Endothelial cell of umbilical vein (primary cell): ENCODE results near the gene ATG14. TPM values are rescaled to one million over a fixed set of nuclear protein-coding genes. Genes with fewer than 3 reads are reported as not detected.

Experiments used
- BruUV-seq: library from RNA; stranded (reverse); fragments of 400-500 nt; replicated peaks from 2 replicates; lab custom pipeline; 2021; lab: Mats Ljungman, UMichigan
- CTCF ChIA-PET: fragments of 300-600, 350-600 bp; sonication (Branson Sonifier 250); formaldehyde crosslinking; loops from one replicate; lab custom pipeline; 2021; ENCODE audit warnings: antibody characterized with exemption, inconsistent platforms; lab: Charles Lee
- POLR2A ChIA-PET: fragments of 300-600, 350-600 bp; sonication (Branson Sonifier 250); formaldehyde crosslinking; loops from one replicate; lab custom pipeline; 2021; ENCODE audit warnings: antibody characterized with exemption, inconsistent platforms; lab: Charles Lee
- DNase-seq: peaks from one replicate; pipeline ENCODE4 v3.0.0-alpha.2; 2011; ENCODE audit warnings: low read depth, low spot score
- FAIRE-seq: peaks from 2 replicates; lab custom pipeline; 2011; peaks lifted over from hg19 to GRCh38; lab: Jason Lieb, UNC
- H2AFZ ChIP-seq: 2 replicates; pipeline ENCODE4 v1.6.0; 2012; ENCODE audit warnings: low read depth, low read length, control low read depth, inconsistent platforms
- H3K27ac ChIP-seq: 2 replicates; pipeline ENCODE4 v1.5.1; 2011; ENCODE audit warnings: low read depth, mild to moderate bottlenecking, control low read depth, low read length, moderate library complexity; ENCODE audit not compliant: insufficient read depth
- H3K27me3 ChIP-seq, 2 experiments: 2 replicates each; pipeline versions ENCODE4 v1.6.0 to v1.6.1; 2011; ENCODE audit warnings: low read length in 2 of 2, mixed read lengths in 1 of 2; ENCODE audit not compliant: control insufficient read depth in 2 of 2, insufficient read depth in 2 of 2
- H3K36me3 ChIP-seq, 2 experiments: 2 replicates in 1 of 2; 3 replicates in 1 of 2; pipeline ENCODE4 v1.5.1; 2011; ENCODE audit warnings: low read length in 2 of 2, mild to moderate bottlenecking in 1 of 2, moderate library complexity in 1 of 2; ENCODE audit not compliant: control insufficient read depth in 2 of 2, insufficient read depth in 2 of 2; ENCODE audit errors: extremely low read depth in 1 of 2
- H3K4me1 ChIP-seq: 3 replicates; pipeline ENCODE4 v1.5.1; 2011; ENCODE audit warnings: mild to moderate bottlenecking, low read length; ENCODE audit not compliant: control insufficient read depth, insufficient read depth; ENCODE audit errors: extremely low read depth
- H3K4me2 ChIP-seq: 2 replicates; pipeline ENCODE4 v1.6.1; 2011; ENCODE audit warnings: low read length, control low read depth, mixed read lengths; ENCODE audit not compliant: insufficient read depth
- H3K4me3 ChIP-seq, 3 experiments: fragments of 200-600 bp in 1 of 3; sonication (generic), shearing (Covaris generic) in 1 of 3; replicated peaks in 1 of 3; 2 replicates each; pipeline ENCODE4 v1.5.1; 2011 to 2016; ENCODE audit warnings: control low read depth in 3 of 3, low read length in 3 of 3, mild to moderate bottlenecking in 2 of 3, inconsistent platforms in 1 of 3, low read depth in 1 of 3, moderate library complexity in 1 of 3; ENCODE audit not compliant: insufficient read depth in 1 of 3
- H3K79me2 ChIP-seq: 2 replicates; pipeline ENCODE4 v1.6.0; 2012; ENCODE audit warnings: low read length, inconsistent platforms; ENCODE audit not compliant: control insufficient read depth, insufficient read depth
- H3K9ac ChIP-seq: replicated peaks from 2 replicates; pipeline ENCODE3; 2011; ENCODE audit warnings: low read length, control low read depth; ENCODE audit not compliant: insufficient read depth; ENCODE audit errors: extremely low read depth
- H3K9me1 ChIP-seq: replicated peaks from 3 replicates; pipeline ENCODE4 v1.6.0; 2011; ENCODE audit warnings: mild to moderate bottlenecking, low read length; ENCODE audit not compliant: control insufficient read depth, insufficient read depth; ENCODE audit errors: extremely low read depth
- H3K9me3 ChIP-seq: replicated peaks from 2 replicates; pipeline ENCODE4 v1.5.1; 2012; ENCODE audit warnings: low read length, inconsistent platforms; ENCODE audit not compliant: control insufficient read depth, insufficient read depth
- H4K20me1 ChIP-seq: replicated peaks from 2 replicates; pipeline ENCODE3; 2011; ENCODE audit warnings: mild to moderate bottlenecking, low read length; ENCODE audit not compliant: control insufficient read depth, insufficient read depth; ENCODE audit errors: extremely low read depth
- FOS ChIP-seq: IDR thresholded peaks from 2 replicates; pipeline ENCODE4 v1.6.1; 2011; ENCODE audit warnings: mild to moderate bottlenecking, low read length, moderate library complexity, borderline replicate concordance; ENCODE audit not compliant: insufficient read depth
- GATA2 ChIP-seq: IDR thresholded peaks from 2 replicates; pipeline ENCODE4 v1.7.0; 2011; ENCODE audit warnings: low read depth, mild to moderate bottlenecking, moderate library complexity, mixed read lengths, low read length; ENCODE audit not compliant: insufficient read length, insufficient read depth
- JUN ChIP-seq: IDR thresholded peaks from 2 replicates; pipeline ENCODE4 v1.6.1; 2011; ENCODE audit warnings: borderline replicate concordance, low read depth; ENCODE audit not compliant: insufficient read length, insufficient read depth
- MYC ChIP-seq: IDR thresholded peaks from one replicate; pipeline ENCODE4 v1.6.1; 2011; ENCODE audit warnings: mild to moderate bottlenecking, low read depth, low read length
- POLR2A ChIP-seq: IDR thresholded peaks from 2 replicates; pipeline ENCODE4 v1.6.1; 2012; ENCODE audit warnings: low read depth, mild to moderate bottlenecking, control low read depth, low read length
- POLR2AphosphoS5 ChIP-seq: IDR thresholded peaks from 2 replicates; pipeline ENCODE4 v1.6.1; 2012; ENCODE audit warnings: low read depth, mild to moderate bottlenecking, control low read depth, low read length, moderate library complexity; ENCODE audit not compliant: insufficient read depth
- dilution Hi-C: fragments of 300-500 bp; cut with MboI; formaldehyde crosslinking; loops from one replicate; pipeline ENCODE4 v1.15.0; 2019; ENCODE audit warnings: low sequenced_read_pairs; ENCODE audit not compliant: extremely low pct_ligation_motif_present
- intact Hi-C: fragments of 100-400 bp; cut with micrococcal nuclease; formaldehyde crosslinking; loops from one replicate; pipeline ENCODE4 v1.10.0; 2022
- polyA plus RNA-seq, 4 experiments: library from polyadenylated mRNA; depleted of rRNA in 3 of 4; stranded (reverse) in 3 of 4; unstranded in 1 of 4; fragments of >200 nt; gene quantifications; 2 replicates each; pipeline versions ENCODE4 v1.2.1 to v1.2.3, GENCODE V29; 2011 to 2012; ENCODE audit warnings: missing spikeins in 1 of 4
- total RNA-seq: library from RNA; stranded (reverse); gene quantifications from 2 replicates; pipeline ENCODE4 v1.2.3, GENCODE V29; 2021
- TF ChIP-seq, protein P1 (sequence below), 2 donors: IDR thresholded peaks; 1 replicate in 1 of 2; 2 replicates in 1 of 2; pipeline ENCODE4 v1.5.1; 2011; ENCODE audit warnings: low read length in 2 of 2, mild to moderate bottlenecking in 2 of 2, moderate library complexity in 2 of 2, control low read depth in 1 of 2, inconsistent platforms in 1 of 2, low read depth in 1 of 2; ENCODE audit not compliant: insufficient read depth in 1 of 2; ENCODE audit errors: extremely low read depth in 1 of 2
- TF ChIP-seq, protein P2 (sequence below): IDR thresholded peaks from 2 replicates; pipeline ENCODE4 v1.6.1; 2011; ENCODE audit not compliant: insufficient read depth, insufficient read length

Gene ATG14
- total and polyA plus RNA-seq, 2 donors (not counting 3 experiments of a cell fraction or from before 2014, with no cell fraction given): 5.9 to 10.0 TPM

DNA sequence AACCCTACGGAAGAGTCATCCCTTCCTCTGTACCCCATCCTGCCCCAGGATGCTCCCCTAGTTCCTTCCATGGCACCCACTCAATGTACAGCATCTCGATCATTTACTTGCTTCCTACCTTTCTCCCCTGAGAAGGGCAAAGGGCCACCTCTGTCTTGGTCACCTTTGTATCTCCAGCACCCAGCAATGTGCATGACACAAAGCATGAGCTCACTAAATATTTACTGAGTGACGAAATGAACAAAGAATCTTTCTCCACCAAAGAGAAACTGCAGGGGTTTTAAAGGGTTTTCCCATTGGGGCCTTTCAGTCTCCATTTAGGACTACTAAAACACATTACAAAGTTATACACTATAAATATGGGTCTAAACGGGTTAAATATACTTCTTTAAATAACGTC lies 30.6 kb downstream of the ATG14 start:
- Histone ChIP-seq H3K79me2 (no peaks in the 10 kb centered on the region), H3K4me1 (no peaks in the 10 kb centered on the region), H3K27me3 (no peaks in the 10 kb centered on the region), H4K20me1 (no peaks in the 10 kb centered on the region), H3K4me2 (no peak overlapping the region), H2AFZ (no peak overlapping the region), H3K9me3 (no peaks in the 10 kb centered on the region), H3K36me3 (peaks cover 6 to 10% of the 10 kb centered on the region in 2 experiments), H3K4me3 (no peak overlapping the region), H3K9me1 (no peaks in the 10 kb centered on the region), H3K9ac (no peak overlapping the region), H3K27ac (no peak overlapping the region)
- dilution Hi-C loops (no loop called here), intact Hi-C loops (no loop called here)
- no TSS peak for BruUV-seq
- TF ChIP-seq POLR2A: no peak
- no peak for TF ChIP-seq MYC
- no peak for TF ChIP-seq FOS
- TF ChIP-seq, protein P1, sequence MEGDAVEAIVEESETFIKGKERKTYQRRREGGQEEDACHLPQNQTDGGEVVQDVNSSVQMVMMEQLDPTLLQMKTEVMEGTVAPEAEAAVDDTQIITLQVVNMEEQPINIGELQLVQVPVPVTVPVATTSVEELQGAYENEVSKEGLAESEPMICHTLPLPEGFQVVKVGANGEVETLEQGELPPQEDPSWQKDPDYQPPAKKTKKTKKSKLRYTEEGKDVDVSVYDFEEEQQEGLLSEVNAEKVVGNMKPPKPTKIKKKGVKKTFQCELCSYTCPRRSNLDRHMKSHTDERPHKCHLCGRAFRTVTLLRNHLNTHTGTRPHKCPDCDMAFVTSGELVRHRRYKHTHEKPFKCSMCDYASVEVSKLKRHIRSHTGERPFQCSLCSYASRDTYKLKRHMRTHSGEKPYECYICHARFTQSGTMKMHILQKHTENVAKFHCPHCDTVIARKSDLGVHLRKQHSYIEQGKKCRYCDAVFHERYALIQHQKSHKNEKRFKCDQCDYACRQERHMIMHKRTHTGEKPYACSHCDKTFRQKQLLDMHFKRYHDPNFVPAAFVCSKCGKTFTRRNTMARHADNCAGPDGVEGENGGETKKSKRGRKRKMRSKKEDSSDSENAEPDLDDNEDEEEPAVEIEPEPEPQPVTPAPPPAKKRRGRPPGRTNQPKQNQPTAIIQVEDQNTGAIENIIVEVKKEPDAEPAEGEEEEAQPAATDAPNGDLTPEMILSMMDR (IDR thresholded peaks at IDR 0.05; ENCODE audit: extremely low read depth in 1 of 2, insufficient read depth in 1 of 2, low read depth in 1 of 2, low read length in 2 of 2): no peak
- CTCF ChIA-PET: no interaction called here
- DNase-seq (no peak), FAIRE-seq (no peak)
- POLR2A ChIA-PET: interaction anchor here (0.6 kb wide), 1 partner anchor 16 kb away, joined by 4 read pairs; no protein-coding TSS in a partner anchor

DNA sequence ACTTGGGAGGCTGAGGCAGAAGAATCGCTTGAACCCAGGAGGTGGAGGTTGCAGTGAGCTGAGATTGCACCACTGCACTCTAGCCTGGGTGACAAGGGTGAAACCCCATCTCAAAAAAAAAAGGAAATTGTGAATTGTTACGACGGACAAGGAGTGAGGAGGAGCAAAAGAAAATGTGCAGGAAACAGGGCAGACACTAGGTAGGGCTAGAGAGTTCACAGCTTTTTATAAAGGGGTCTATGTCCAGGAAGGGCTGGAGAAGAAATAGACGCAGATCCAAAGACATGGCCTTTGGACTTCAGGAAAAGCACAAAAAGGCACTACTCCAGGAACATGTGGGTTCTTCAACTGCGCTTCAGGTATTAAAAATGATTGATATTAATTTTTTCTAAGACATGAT lies 34.4 kb downstream of the ATG14 start:
- Histone ChIP-seq H3K4me3 (no peak overlapping the region), H3K36me3 (peaks cover 6 to 7% of the 10 kb centered on the region in 2 experiments), H3K27me3 (no peaks in the 10 kb centered on the region), H3K9ac (no peak overlapping the region), H2AFZ (no peak overlapping the region), H4K20me1 (no peaks in the 10 kb centered on the region), H3K4me2 (no peak overlapping the region), H3K4me1 (no peaks in the 10 kb centered on the region), H3K79me2 (no peaks in the 10 kb centered on the region), H3K27ac (no peak overlapping the region), H3K9me3 (no peaks in the 10 kb centered on the region), H3K9me1 (no peaks in the 10 kb centered on the region)
- dilution Hi-C loops (no loop called here), intact Hi-C loops (no loop called here)
- TF ChIP-seq, protein P2, sequence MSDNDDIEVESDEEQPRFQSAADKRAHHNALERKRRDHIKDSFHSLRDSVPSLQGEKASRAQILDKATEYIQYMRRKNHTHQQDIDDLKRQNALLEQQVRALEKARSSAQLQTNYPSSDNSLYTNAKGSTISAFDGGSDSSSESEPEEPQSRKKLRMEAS: no peak
- TF ChIP-seq POLR2AphosphoS5 (no peak), MYC (no peak), FOS (no peak), JUN (no peak), POLR2A (no peak), GATA2 (no peak)
- CTCF ChIA-PET: interaction anchor here (1.1 kb wide), 2 partner anchors 23 to 164 kb away, joined by 3 to 5 read pairs; no protein-coding TSS in a partner anchor
- POLR2A ChIA-PET: no interaction called here
- FAIRE-seq (no peak), DNase-seq (no peak)
- no TSS peak for BruUV-seq
